NCI-H2107 treated with DMSO at 0.1 percent for 48 hours (cell line): ENCODE data around the gene CERS3.

Experiments
- DNase-seq: peaks from one replicate; lab custom pipeline; 2025; ENCODE audit not compliant: unreplicated experiment; lab: John Stamatoyannopoulos, UW

Gene CERS3

GRCh38 chr15:100528833-100529428 lies at the start of gene CERS3:
Gene CERS3 (minus strand): TSS chr15:100528950. CDS start chr15:100501849, 27,101 bp downstream.
- no peak for DNase-seq

GRCh38 chr15:100573526-100573925 lies 44.8 kb upstream of the CERS3 start:
- DNase-seq = no peak

GRCh38 chr15:100572362-100572983 lies 43.7 kb upstream of the CERS3 start:
- no peak for DNase-seq

DNA sequence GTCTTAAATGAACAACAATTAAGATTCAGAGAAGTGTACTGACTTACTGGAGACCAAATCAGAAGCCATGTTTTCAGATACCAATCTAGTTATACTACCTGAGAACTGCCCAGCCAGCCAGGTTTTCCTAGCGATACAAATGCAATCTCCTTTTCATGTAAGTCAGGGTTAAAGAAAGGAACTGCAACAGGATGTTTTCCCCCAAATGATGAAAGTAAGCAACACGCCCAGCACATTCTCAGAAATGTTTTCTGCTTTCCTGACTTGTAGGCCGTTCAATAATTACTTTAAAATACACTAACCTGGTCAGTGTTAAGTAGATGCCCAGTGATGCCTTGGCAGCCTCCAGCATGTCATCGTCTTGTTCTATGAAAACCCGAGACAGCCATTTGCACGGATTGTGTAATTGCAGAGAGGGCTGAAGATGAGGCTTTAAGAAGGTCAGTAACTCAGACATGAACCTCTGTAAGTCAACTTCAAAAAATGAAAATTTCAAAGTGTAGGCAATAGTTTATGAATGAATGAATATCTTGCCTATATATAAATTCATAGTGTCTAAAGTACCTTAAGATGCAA lies 42.9 kb upstream of the CERS3 start:
- DNase-seq = no peak

DNA sequence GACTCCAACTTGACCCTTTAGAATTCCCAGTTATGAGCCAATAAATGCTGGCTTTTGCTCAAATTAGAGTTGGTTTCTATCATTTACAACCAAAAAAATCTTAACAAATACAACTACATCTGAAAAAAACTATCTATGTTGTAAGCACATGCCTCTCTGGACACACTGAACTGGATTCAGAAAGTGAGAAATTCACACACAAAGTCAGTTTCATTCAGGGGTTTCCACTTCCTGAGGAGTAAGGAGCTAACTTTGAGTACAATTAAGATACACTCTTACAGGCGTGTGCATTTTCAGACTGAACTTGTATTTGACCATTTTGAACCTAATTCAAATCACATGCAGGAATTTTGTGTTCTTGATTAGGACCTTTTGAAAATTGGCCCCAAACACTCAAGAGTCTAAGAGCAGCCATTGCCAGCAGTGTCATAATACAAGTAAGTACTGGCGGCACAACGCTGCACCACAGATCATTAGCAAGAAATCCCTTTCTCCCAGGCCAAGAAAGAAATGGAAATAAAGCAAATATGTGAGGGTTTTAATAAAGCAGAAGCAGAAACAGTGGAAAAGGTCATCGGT lies 42.1 kb upstream of the CERS3 start:
- no peak for DNase-seq

DNA sequence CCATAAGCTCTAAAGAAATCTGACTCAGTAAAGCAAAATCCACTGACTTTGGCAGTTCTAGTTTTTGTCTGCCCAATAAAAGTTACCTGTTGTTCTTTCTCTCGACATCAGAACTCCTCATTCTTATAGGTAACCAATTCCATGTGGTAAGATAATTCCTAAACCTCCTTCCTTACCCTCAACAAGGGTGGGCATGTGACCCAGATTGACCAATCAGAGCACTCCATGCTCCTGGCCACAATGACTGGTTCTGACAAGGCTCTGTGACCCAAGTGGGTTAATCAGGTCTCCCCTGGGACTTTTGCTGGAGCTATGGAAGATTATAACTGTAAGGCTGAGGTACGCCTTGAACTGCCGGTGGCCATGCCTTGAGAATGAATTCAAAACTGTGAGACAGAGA lies 41.5 kb upstream of the CERS3 start:
- DNase-seq = no peak

- DNase-seq = no peak
Observed at GRCh38 chr15:100569391-100569790, 40.6 kb upstream of the CERS3 start.

GRCh38 chr15:100566850-100567628 lies 38.3 kb upstream of the CERS3 start:
- DNase-seq = no peak

DNA sequence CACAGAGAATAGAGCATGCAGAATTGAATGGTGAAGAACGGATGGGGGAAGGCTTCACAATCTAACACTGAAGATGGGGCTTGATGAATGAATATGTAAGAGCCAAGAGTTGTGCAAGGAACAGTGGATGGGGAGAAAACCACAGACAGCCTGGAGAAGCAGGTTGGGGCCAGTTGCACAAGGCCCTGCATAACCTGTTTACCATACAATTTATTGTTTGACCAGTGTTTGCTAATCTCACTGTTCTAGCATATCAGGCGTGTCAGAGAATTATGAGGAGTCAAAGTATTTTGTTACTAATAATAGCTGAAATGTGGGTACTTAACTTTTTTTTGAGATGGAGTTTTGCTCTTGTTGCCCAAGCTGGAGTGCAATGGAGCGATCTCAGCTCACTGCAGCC lies 36.8 kb upstream of the CERS3 start:
- DNase-seq = no peak

GRCh38 chr15:100560323-100560722 lies 31.6 kb upstream of the CERS3 start:
- no peak for DNase-seq

DNA sequence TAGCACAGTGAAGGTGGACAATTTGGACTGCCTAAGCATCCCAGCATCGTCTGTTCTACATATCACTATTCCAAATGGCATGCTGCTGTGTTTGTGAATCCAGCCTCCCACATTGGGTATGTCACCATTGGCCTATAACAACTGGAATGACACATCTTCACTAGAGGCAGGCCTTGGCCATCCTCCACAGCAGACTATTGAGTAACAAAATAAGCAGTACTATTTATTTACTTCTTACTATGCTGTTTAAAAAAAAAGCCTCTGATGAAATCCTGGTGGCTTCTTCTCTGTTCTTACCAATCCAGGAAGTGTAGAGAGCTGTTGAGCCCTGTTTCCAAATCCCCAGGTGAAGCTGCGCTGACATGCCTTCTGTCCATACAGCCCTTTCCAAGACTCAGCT lies 30.6 kb upstream of the CERS3 start:
- DNase-seq = no peak

GRCh38 chr15:100558771-100559254 lies 30.1 kb upstream of the CERS3 start:
- DNase-seq = no peak

DNA sequence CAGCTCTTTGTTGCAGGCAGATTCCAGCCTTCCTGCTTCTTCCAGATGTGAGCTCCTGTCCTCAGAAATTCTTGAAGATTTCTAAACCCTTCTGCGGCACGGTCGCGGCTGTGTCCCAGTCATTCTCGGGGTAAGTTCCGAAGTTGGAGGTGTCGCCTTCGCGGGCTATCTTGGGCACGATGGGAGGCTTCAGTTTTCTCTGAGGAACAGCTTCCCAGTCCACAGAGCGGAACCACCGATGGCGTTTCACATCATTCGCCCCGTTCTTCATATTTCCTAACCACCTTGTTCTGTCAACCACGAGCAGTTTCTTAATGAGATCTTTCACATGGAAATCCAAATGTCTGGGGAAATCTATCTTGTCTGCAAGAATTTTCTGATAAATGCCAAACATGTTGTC lies 24.7 kb upstream of the CERS3 start:
- no peak for DNase-seq

GRCh38 chr15:100547961-100548360 lies 19.2 kb upstream of the CERS3 start:
- DNase-seq = no peak

DNA sequence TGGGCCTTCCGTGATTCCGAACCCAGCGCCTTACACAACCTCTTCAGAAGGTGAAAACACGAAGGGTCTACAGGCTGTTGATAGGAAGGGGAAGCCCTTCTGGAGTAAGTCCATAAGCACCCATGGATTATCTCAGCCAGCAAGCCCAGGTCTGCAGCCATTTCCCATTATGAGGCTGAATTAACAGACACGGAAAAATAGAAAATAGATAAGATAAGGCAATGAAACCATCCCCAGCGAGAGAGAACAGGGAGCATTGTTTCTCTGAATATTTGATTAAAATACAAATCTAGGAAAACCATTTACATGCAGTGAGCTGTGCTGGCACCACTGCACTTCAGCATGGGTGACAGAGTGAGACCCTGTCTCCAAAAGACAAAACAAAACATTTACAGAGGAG lies 16.2 kb upstream of the CERS3 start:
- DNase-seq = no peak

- no peak for DNase-seq
Observed at GRCh38 chr15:100544338-100544841, 15.6 kb upstream of the CERS3 start.

DNA sequence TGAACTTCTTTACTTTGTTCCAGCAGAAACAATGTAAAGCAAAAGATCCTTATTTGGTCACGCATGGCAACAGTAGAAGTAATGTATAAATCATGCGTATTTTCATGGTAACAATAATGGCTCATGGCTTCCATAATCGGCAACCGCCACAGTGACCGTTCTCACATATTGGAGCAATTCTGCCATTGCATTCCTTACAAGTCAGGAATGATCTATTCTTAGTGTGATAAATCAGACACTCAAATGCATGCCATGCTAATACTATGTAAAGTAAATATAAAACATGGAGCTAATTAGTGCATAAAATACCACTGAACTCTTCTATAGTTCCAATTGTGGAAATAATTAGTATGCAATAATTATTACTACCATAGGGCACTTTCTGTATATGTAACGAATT lies 13.5 kb upstream of the CERS3 start:
- no peak for DNase-seq

DNA sequence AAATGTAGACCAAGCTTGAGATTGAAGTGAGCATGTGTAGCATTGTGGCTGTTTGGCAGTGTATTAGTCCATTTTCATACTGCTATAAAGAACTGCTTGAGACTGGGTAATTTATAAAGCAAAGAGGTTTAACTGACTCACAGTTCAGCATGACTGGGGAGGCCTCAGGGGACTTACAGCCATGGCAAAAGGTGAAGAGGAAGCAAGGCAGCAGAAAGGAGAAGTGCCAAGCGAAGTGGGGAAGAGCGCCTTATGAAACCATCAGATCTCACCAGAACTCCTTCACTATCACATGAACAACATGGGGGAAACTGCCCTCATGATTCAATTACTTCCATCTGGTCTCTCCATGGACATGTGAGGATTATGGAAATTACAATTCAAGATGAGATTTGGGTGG lies 8.6 kb upstream of the CERS3 start:
- no peak for DNase-seq

GRCh38 chr15:100536733-100537132 lies 8.0 kb upstream of the CERS3 start:
- DNase-seq = no peak

DNA sequence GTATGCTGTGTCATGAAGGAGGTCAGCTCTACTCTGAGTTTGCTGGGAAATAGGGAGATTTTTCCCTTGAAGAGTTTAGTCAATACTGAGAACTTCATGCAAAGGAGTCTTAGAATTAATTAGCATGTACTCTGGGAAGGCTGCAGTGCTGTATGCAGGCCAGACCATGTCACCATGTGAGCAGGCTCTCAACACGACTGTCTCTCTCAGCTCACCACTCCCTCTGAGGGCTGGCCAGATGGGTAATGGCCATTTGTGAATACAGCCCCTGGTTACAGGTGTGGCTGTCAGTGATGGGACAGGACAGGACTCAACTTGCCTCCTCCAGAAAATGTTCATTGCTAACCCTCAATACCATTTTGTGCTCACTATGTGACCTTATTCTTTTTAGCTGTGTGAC lies 5.1 kb upstream of the CERS3 start:
- DNase-seq = no peak

DNA sequence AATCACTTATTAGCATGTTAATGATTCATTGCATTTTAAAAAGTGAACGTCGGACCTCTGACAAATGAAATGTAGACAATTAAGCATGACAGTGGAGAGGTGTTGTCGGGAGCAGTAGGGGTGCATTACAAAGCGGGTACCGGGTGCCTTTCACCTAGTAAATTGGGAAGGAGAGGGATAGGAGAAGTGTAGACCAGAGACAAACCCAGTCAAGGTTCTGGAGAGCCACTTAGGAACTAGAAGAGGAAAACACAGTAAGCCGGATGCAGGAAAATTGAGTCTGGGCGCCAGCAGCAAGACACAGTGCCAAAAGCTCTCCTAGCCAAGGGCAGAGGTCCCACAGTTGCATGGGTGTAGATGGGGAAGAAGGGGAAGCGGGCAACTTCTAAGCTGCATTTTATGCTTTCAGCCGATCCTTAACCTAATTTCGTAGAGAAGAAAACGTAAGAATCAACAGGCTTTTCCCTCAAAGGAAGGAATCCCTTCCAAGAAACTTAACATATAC lies 3.1 kb upstream of the CERS3 start:
- DNase-seq = no peak
